Fibroblast of lung (primary cell): ENCODE results near the gene TECPR2.

Experiments
- EZH2 ChIP-seq: IDR thresholded peaks from 2 replicates; pipeline ENCODE4 v1.5.1; 2012; ENCODE audit warnings: low read length, control low read depth, mild to moderate bottlenecking; ENCODE audit errors: missing control alignments
- TF ChIP-seq, protein P1 (sequence below), 2 donors: IDR thresholded peaks in 1 of 2; conservative IDR thresholded peaks in 1 of 2; 1 replicate in 1 of 2; 2 replicates in 1 of 2; pipeline ENCODE4 v1.5.1; 2011 to 2012; ENCODE audit warnings: low read length in 2 of 2, control low read depth in 1 of 2, inconsistent platforms in 1 of 2, low read depth in 1 of 2, mild to moderate bottlenecking in 1 of 2

DNA sequence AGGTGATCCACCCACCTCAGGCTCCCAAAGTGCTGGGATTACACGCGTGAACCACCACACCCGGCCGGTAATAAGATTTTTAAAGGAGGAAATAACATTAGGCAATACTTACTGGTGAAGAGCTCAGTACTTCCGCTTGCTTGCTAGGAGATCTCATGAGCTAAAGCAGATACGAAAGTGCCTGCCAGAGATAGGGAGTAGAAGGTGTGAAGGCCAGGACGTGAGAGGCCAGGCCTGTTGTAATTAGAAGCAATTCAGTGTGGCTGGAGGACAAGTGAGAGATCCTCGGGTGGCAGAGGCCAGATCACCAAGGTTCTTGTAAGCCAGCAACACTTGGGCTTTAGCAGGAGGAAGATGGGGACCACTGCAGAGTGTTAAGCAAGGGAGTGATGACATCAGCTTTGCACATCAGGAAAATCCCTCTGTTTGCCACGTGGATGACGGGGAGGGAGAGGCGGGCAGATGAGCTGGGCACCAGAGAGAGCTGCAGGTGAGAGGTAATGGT is 7.6 kb downstream of the TECPR2 start:
- TF ChIP-seq, protein P1, sequence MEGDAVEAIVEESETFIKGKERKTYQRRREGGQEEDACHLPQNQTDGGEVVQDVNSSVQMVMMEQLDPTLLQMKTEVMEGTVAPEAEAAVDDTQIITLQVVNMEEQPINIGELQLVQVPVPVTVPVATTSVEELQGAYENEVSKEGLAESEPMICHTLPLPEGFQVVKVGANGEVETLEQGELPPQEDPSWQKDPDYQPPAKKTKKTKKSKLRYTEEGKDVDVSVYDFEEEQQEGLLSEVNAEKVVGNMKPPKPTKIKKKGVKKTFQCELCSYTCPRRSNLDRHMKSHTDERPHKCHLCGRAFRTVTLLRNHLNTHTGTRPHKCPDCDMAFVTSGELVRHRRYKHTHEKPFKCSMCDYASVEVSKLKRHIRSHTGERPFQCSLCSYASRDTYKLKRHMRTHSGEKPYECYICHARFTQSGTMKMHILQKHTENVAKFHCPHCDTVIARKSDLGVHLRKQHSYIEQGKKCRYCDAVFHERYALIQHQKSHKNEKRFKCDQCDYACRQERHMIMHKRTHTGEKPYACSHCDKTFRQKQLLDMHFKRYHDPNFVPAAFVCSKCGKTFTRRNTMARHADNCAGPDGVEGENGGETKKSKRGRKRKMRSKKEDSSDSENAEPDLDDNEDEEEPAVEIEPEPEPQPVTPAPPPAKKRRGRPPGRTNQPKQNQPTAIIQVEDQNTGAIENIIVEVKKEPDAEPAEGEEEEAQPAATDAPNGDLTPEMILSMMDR (conservative IDR thresholded peaks at IDR 0.05 in 1 of 2, IDR thresholded peaks at IDR 0.05 in 1 of 2; ENCODE audit: low read depth in 1 of 2, low read length in 2 of 2) = no peak
- no peak for TF ChIP-seq EZH2
